Measurements from ENCODE around the gene TBCEL. TPM values are rescaled to one million over a fixed set of nuclear protein-coding genes. Genes with fewer than 3 reads are reported as not detected.
A peak's percentile ranks its signal among the peaks of the same experiment; 100 is the strongest.
"Not testable (repeated sequence)": the region's sequence is repeated elsewhere in the genome, so short reads cannot be mapped to it uniquely, and the experiment has no call there.

TBCEL gene
- total RNA-seq, 1 donor from 2014 or later, result 19.3 TPM

GRCh38 chr11:121105063-121105480 lies 81.2 kb downstream of the TBCEL start:
- DNase-seq (ENCODE audit: low read depth in 2 of 2), result no peak

- DNase-seq (ENCODE audit: low read depth in 2 of 2), result no peak
Measured at GRCh38 chr11:121105481-121106195, 81.7 kb downstream of the TBCEL start.

- no peak for DNase-seq (ENCODE audit: low read depth in 2 of 2)
Measured at GRCh38 chr11:121106812-121107211, 82.9 kb downstream of the TBCEL start.

- no peak for DNase-seq (ENCODE audit: low read depth in 2 of 2)
Measured at GRCh38 chr11:121108413-121108812, 84.5 kb downstream of the TBCEL start.

- no peak for DNase-seq (ENCODE audit: low read depth in 2 of 2)
Measured at GRCh38 chr11:121109471-121109870, 85.6 kb downstream of the TBCEL start.

GRCh38 chr11:121109916-121110586 lies 86.1 kb downstream of the TBCEL start:
- no peak for DNase-seq (ENCODE audit: low read depth in 2 of 2)

- no peak for DNase-seq (ENCODE audit: low read depth in 2 of 2)
Measured at GRCh38 chr11:121110871-121111724, 87.2 kb downstream of the TBCEL start.

GRCh38 chr11:121112498-121113455 lies 88.9 kb downstream of the TBCEL start:
- DNase-seq (ENCODE audit: low read depth in 2 of 2), result peak; percentile 18 to 64

GRCh38 chr11:121113611-121114010 lies 89.7 kb downstream of the TBCEL start:
- no peak for DNase-seq (ENCODE audit: low read depth in 2 of 2)

GRCh38 chr11:121115024-121115423 lies 91.1 kb downstream of the TBCEL start:
- DNase-seq (ENCODE audit: low read depth in 2 of 2), result not testable (repeated sequence)

- DNase-seq (ENCODE audit: low read depth in 2 of 2), result peak; percentile 60 to 80
Measured at GRCh38 chr11:121117788-121118187, 93.9 kb downstream of the TBCEL start.

- DNase-seq (ENCODE audit: low read depth in 2 of 2), result no peak
Measured at GRCh38 chr11:121119440-121119839, 95.5 kb downstream of the TBCEL start.

- DNase-seq (ENCODE audit: low read depth in 2 of 2), result no peak
Measured at GRCh38 chr11:121122328-121122727, 98.4 kb downstream of the TBCEL start.

- DNase-seq (ENCODE audit: low read depth in 2 of 2), result no peak
Measured at GRCh38 chr11:121123496-121124069, 99.7 kb downstream of the TBCEL start.

GRCh38 chr11:121127809-121128208 lies 103.9 kb downstream of the TBCEL start:
- DNase-seq (ENCODE audit: low read depth in 2 of 2), result no peak

GRCh38 chr11:121129362-121130340 lies 105.7 kb downstream of the TBCEL start:
- no peak for DNase-seq (ENCODE audit: low read depth in 2 of 2)

GRCh38 chr11:121131656-121132055 lies 107.8 kb downstream of the TBCEL start:
- DNase-seq (ENCODE audit: low read depth in 2 of 2), result no peak

- DNase-seq (ENCODE audit: low read depth in 2 of 2), result peak in 1 of 2 donors; percentile 26
Measured at GRCh38 chr11:121132211-121132976, 108.5 kb downstream of the TBCEL start.

Data from dermis microvascular lymphatic vessel endothelial cell (primary cell).